IMR-90 (cell line): Measurements from ENCODE around the gene BMP8A. TPM values are rescaled to one million over a fixed set of nuclear protein-coding genes. Genes with fewer than 3 reads are reported as not detected.

Source experiments
- ATAC-seq: fragments of 200-7000 bp; cut with Tn5 transposase; 2 replicates; pipeline ENCODE4 v1.9.1; 2020; ENCODE audit warnings: low read depth, mild to moderate bottlenecking, moderate library complexity
- BruUV-seq: library from RNA; stranded (reverse); fragments of 400-500 nt; replicated peaks from 2 replicates; lab custom pipeline; 2021; lab: Mats Ljungman, UMichigan
- CTCF ChIA-PET: fragments of 300-600 bp; formaldehyde crosslinking; extraction: SDS; loops from one replicate; lab custom pipeline; 2021; ENCODE audit warnings: antibody characterized with exemption; lab: Yijun Ruan, JAX
- POLR2A ChIA-PET: fragments of 300-600 bp; sonication (Branson Sonifier 250); formaldehyde crosslinking; loops from one replicate; lab custom pipeline; 2022; ENCODE audit warnings: antibody characterized with exemption; ENCODE audit not compliant: unreplicated experiment; lab: Charles Lee
- DNase-seq: peaks from one replicate; pipeline ENCODE4 v3.0.0; 2013
- H2AFZ ChIP-seq: replicated peaks from 2 replicates; pipeline ENCODE3; 2013; ENCODE audit warnings: low read length, mild to moderate bottlenecking; ENCODE audit not compliant: poor library complexity
- H2AK5ac ChIP-seq: 2 replicates; pipeline ENCODE4 v1.6.1; 2013; ENCODE audit warnings: low read depth, low read length, inconsistent platforms
- H2AK9ac ChIP-seq: replicated peaks from 2 replicates; pipeline ENCODE3; 2013; ENCODE audit warnings: mild to moderate bottlenecking, low read depth, low read length, moderate library complexity; ENCODE audit not compliant: poor library complexity
- H2BK120ac ChIP-seq: 2 replicates; pipeline ENCODE4 v1.6.1; 2013; ENCODE audit warnings: low read depth, low read length, inconsistent platforms
- H2BK15ac ChIP-seq: 3 replicates; pipeline ENCODE4 v1.6.1; 2013; ENCODE audit warnings: low read depth, low read length, inconsistent platforms
- H2BK20ac ChIP-seq: 2 replicates; pipeline ENCODE4 v1.6.1; 2013; ENCODE audit warnings: low read depth, mild to moderate bottlenecking, inconsistent platforms, low read length, moderate library complexity
- H2BK5ac ChIP-seq: 2 replicates; pipeline ENCODE4 v1.6.1; 2013; ENCODE audit warnings: mild to moderate bottlenecking, low read depth, low read length, inconsistent platforms; ENCODE audit not compliant: poor library complexity, severe bottlenecking
- H3K14ac ChIP-seq: replicated peaks from 2 replicates; pipeline ENCODE4 v1.6.1; 2013; ENCODE audit warnings: low read depth, low read length, inconsistent platforms
- H3K18ac ChIP-seq: 2 replicates; pipeline ENCODE4 v1.6.1; 2013; ENCODE audit warnings: low read depth, low read length, control low read depth
- H3K23ac ChIP-seq: 2 replicates; pipeline ENCODE4 v1.6.1; 2013; ENCODE audit warnings: low read depth, low read length, inconsistent platforms
- H3K27ac ChIP-seq: 2 replicates; pipeline ENCODE4 v1.5.1; 2013; ENCODE audit warnings: mild to moderate bottlenecking, control low read depth, low read length; ENCODE audit not compliant: insufficient read depth
- H3K27me3 ChIP-seq: 2 replicates; pipeline ENCODE4 v1.6.1; 2013; ENCODE audit warnings: low read length; ENCODE audit not compliant: control insufficient read depth, insufficient read depth
- H3K36me3 ChIP-seq: 2 replicates; pipeline ENCODE4 v1.6.1; 2013; ENCODE audit warnings: low read length, mixed read lengths; ENCODE audit not compliant: control insufficient read depth, insufficient read depth
- H3K4ac ChIP-seq: 2 replicates; pipeline ENCODE4 v1.6.1; 2013; ENCODE audit warnings: low read depth, low read length, inconsistent platforms
- H3K4me1 ChIP-seq: 2 replicates; pipeline ENCODE4 v1.6.1; 2013; ENCODE audit warnings: low read length, mixed read lengths; ENCODE audit not compliant: control insufficient read depth, insufficient read depth
- H3K4me2 ChIP-seq: 2 replicates; pipeline ENCODE4 v1.6.1; 2013; ENCODE audit warnings: low read depth, mild to moderate bottlenecking, control low read depth, low read length, moderate library complexity
- H3K4me3 ChIP-seq: 2 replicates; pipeline ENCODE4 v1.5.1; 2013; ENCODE audit warnings: low read depth, mild to moderate bottlenecking, control low read depth, low read length, moderate library complexity; ENCODE audit not compliant: insufficient read depth
- H3K56ac ChIP-seq: 2 replicates; pipeline ENCODE4 v1.6.1; 2013; ENCODE audit warnings: low read length, inconsistent platforms; ENCODE audit not compliant: insufficient read depth; ENCODE audit errors: extremely low read depth
- H3K79me1 ChIP-seq, 2 experiments: 2 replicates each; pipeline ENCODE4 v1.6.1; 2013; ENCODE audit warnings: low read length in 2 of 2, inconsistent platforms in 1 of 2, low read depth in 1 of 2
- H3K9ac ChIP-seq: 2 replicates; pipeline ENCODE4 v1.6.1; 2013; ENCODE audit warnings: low read depth, low read length, control low read depth
- H3K9me1 ChIP-seq: 2 replicates; pipeline ENCODE4 v1.6.1; 2013; ENCODE audit warnings: low read length, inconsistent platforms; ENCODE audit not compliant: insufficient read depth
- H3K9me3 ChIP-seq: 2 replicates; pipeline ENCODE4 v1.6.1; 2013; ENCODE audit warnings: low read length; ENCODE audit not compliant: control insufficient read depth, insufficient read depth
- H4K20me1 ChIP-seq: 2 replicates; pipeline ENCODE4 v1.6.1; 2013; ENCODE audit warnings: low read length, inconsistent platforms; ENCODE audit not compliant: insufficient read depth
- H4K5ac ChIP-seq: 2 replicates; pipeline ENCODE4 v1.6.1; 2013; ENCODE audit warnings: mild to moderate bottlenecking, low read depth, low read length, control low read depth
- H4K8ac ChIP-seq, 2 experiments: 2 replicates each; pipeline ENCODE4 v1.6.1; 2013; ENCODE audit warnings: low read depth in 2 of 2, low read length in 2 of 2, control low read depth in 1 of 2, inconsistent platforms in 1 of 2
- H4K91ac ChIP-seq: 2 replicates; pipeline ENCODE4 v1.6.1; 2013; ENCODE audit warnings: low read depth, low read length, inconsistent platforms; ENCODE audit not compliant: insufficient read depth
- FOS ChIP-seq: fragments of 150-350 bp; IDR thresholded peaks from 2 replicates; pipeline ENCODE4 v1.6.1; 2016; ENCODE audit warnings: low read depth, low read length
- MXI1 ChIP-seq: IDR thresholded peaks from 2 replicates; pipeline ENCODE4 v1.6.1; 2012; ENCODE audit warnings: low read depth, mild to moderate bottlenecking, low read length, moderate library complexity, borderline replicate concordance
- RFX5 ChIP-seq: IDR thresholded peaks from 2 replicates; pipeline ENCODE4 v1.8.0; 2012; ENCODE audit warnings: low read depth, mild to moderate bottlenecking, low read length, moderate library complexity
- WGBS, 2 experiments: methylation state at CpG; one replicate each; pipeline versions ENCODE4 v1.1.5 to v1.1.7; 2013; ENCODE audit warnings: missing lambda C conversion rate in 2 of 2; ENCODE audit not compliant: insufficient read length in 1 of 2; ENCODE audit errors: extremely low coverage in 2 of 2; 5-methylcytosine and 5-hydroxymethylcytosine counted together
- dilution Hi-C: fragments of 300-500 bp; cut with HindIII; formaldehyde crosslinking; loops from one replicate; pipeline ENCODE4 v1.14.3; 2018; ENCODE audit warnings: low sequenced_read_pairs; ENCODE audit not compliant: unreplicated experiment
- in situ Hi-C: fragments of 300-500 bp; cut with MboI; formaldehyde crosslinking; loops from 3 replicates; pipeline ENCODE4 v1.14.3; 2019; ENCODE audit warnings: low sequenced_read_pairs, inconsistent platforms, mixed read lengths
- intact Hi-C: fragments of 100-400 bp; cut with micrococcal nuclease; formaldehyde crosslinking; loops from 2 replicates; pipeline ENCODE4 v1.10.0; 2022
- polyA plus RNA-seq, 3 experiments: library from polyadenylated mRNA; depleted of rRNA; stranded (reverse); fragments of >200 nt; gene quantifications; 2 replicates each; pipeline ENCODE4 v1.2.3, GENCODE V29; 2012; ENCODE audit warnings: low replicate concordance in 1 of 3
- total RNA-seq: library from RNA; depleted of rRNA; stranded (reverse); fragments of >200 nt; gene quantifications from 2 replicates; pipeline ENCODE4 v1.2.3, GENCODE V29; 2012
- TF ChIP-seq, protein P1 (sequence below): conservative IDR thresholded peaks from 2 replicates; pipeline ENCODE4 v1.5.1; 2012; ENCODE audit warnings: mild to moderate bottlenecking, low read depth, low read length, improper control_type of control experiment

Gene BMP8A
- total and polyA plus RNA-seq, 2 of the 4 experiments (the other 2 are of a cell fraction) = not detected

GRCh38 chr1:39531526-39531925, 40.1 kb downstream of the BMP8A start:
- Histone ChIP-seq H4K91ac (no peak overlapping the region), H2BK120ac (no peak overlapping the region), H3K9me1 (no peaks in the 10 kb centered on the region), H3K4ac (no peak overlapping the region), H3K14ac (no peak overlapping the region), H3K23ac (no peak overlapping the region), H2AK9ac (no peak overlapping the region), H3K9ac (no peak overlapping the region), H3K4me1 (no peaks in the 10 kb centered on the region), H3K27ac (no peak overlapping the region), H2AK5ac (no peak overlapping the region), H2BK5ac (no peak overlapping the region), H3K9me3 (no peaks in the 10 kb centered on the region), H4K8ac (no peak overlapping the region), H3K36me3 (peaks cover 23% of the 10 kb centered on the region), H3K79me1 (no peaks in the 10 kb centered on the region; a peak in 1 of 4 replicates), H3K27me3 (no peaks in the 10 kb centered on the region), H2BK20ac (no peak overlapping the region), H3K4me3 (no peak overlapping the region), H4K5ac (no peak overlapping the region), H4K20me1 (no peaks in the 10 kb centered on the region), H3K56ac (no peak overlapping the region), H2AFZ (no peak overlapping the region), H3K4me2 (no peak overlapping the region), H2BK15ac (no peak overlapping the region), H3K18ac (no peak overlapping the region)
- TF ChIP-seq FOS = no peak
- TF ChIP-seq, protein P1, sequence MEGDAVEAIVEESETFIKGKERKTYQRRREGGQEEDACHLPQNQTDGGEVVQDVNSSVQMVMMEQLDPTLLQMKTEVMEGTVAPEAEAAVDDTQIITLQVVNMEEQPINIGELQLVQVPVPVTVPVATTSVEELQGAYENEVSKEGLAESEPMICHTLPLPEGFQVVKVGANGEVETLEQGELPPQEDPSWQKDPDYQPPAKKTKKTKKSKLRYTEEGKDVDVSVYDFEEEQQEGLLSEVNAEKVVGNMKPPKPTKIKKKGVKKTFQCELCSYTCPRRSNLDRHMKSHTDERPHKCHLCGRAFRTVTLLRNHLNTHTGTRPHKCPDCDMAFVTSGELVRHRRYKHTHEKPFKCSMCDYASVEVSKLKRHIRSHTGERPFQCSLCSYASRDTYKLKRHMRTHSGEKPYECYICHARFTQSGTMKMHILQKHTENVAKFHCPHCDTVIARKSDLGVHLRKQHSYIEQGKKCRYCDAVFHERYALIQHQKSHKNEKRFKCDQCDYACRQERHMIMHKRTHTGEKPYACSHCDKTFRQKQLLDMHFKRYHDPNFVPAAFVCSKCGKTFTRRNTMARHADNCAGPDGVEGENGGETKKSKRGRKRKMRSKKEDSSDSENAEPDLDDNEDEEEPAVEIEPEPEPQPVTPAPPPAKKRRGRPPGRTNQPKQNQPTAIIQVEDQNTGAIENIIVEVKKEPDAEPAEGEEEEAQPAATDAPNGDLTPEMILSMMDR = no peak
- TF ChIP-seq MXI1 = no peak
- no peak for TF ChIP-seq RFX5
- 85% methylated on average over 2 of the region's 4 CpGs; no CpG with 5 or more reads in 1 of the 2 experiments for WGBS, 2 experiments
- POLR2A ChIA-PET = no interaction called here
- CTCF ChIA-PET = no interaction called here
- DNase-seq (no peak), ATAC-seq (no peak)
- dilution Hi-C loops (no loop called here), intact Hi-C loops (no loop called here), in situ Hi-C loops (loop anchor here (25.0 kb wide), 1 partner anchor 669 kb away; the partner anchor contains the start of genes MYCBP and RRAGC)
- no TSS peak for BruUV-seq
